B cell (primary cell): ENCODE results near the gene ZNF100. TPM values are rescaled to one million over a fixed set of nuclear protein-coding genes. Genes with fewer than 3 reads are reported as not detected.

Source experiments
- ATAC-seq: fragments of 200-7000 bp; cut with Tn5 transposase; one replicate; pipeline ENCODE4 v1.10.0; 2021; ENCODE audit warnings: low read depth, mild to moderate bottlenecking, moderate number of reproducible peaks, moderate library complexity
- CTCF ChIA-PET: fragments of 350-600 bp; sonication (Branson Sonifier 250); formaldehyde crosslinking; loops from one replicate; lab custom pipeline; 2021; ENCODE audit warnings: antibody characterized with exemption, inconsistent platforms; lab: Charles Lee
- POLR2A ChIA-PET: fragments of 350-600 bp; sonication (Branson Sonifier 250); formaldehyde crosslinking; loops from one replicate; lab custom pipeline; 2021; ENCODE audit warnings: antibody characterized with exemption; lab: Charles Lee
- DNase-seq: peaks from one replicate; pipeline ENCODE4 v3.0.0; 2013
- H2AFZ ChIP-seq: 2 replicates; pipeline ENCODE4 v1.6.1; 2012; ENCODE audit warnings: mild to moderate bottlenecking, low read depth, low read length; ENCODE audit not compliant: insufficient read depth, poor library complexity, severe bottlenecking
- H3K27ac ChIP-seq, 2 donors: 1 replicate in 1 of 2; 2 replicates in 1 of 2; pipeline ENCODE4 v1.5.1; 2012 to 2013; ENCODE audit warnings: low read length in 2 of 2, mild to moderate bottlenecking in 2 of 2, moderate library complexity in 1 of 2
- H3K27me3 ChIP-seq, 4 experiments: fragments of 200-600 bp in 1 of 4; sonication (generic) in 1 of 4; replicated peaks in 1 of 4; 1 replicate in 2 of 4; 2 replicates in 2 of 4; pipeline versions ENCODE4 v1.6.1 to v1.7.0; 2013 to 2016; ENCODE audit warnings: low read length in 3 of 4, mild to moderate bottlenecking in 2 of 4, mixed read lengths in 1 of 4, moderate library complexity in 1 of 4; ENCODE audit not compliant: insufficient read depth in 4 of 4, control insufficient read depth in 3 of 4; ENCODE audit errors: control extremely low read depth in 1 of 4
- H3K36me3 ChIP-seq, 2 experiments: replicated peaks in 1 of 2; 1 replicate in 1 of 2; 2 replicates in 1 of 2; pipeline versions ENCODE4 v1.6.1 to v1.7.1; 2013; ENCODE audit warnings: low read length in 1 of 2; ENCODE audit not compliant: insufficient read depth in 2 of 2, control insufficient read depth in 1 of 2; ENCODE audit errors: control extremely low read depth in 1 of 2, extremely low read depth in 1 of 2
- H3K4me1 ChIP-seq, 2 donors: fragments of 200-600 bp in 1 of 2; sonication (generic) in 1 of 2; 1 replicate in 1 of 2; 2 replicates in 1 of 2; pipeline versions ENCODE4 v1.5.1 to v1.6.1; 2013 to 2017; ENCODE audit warnings: low read length in 2 of 2; ENCODE audit not compliant: control insufficient read depth in 2 of 2, insufficient read depth in 2 of 2
- H3K4me2 ChIP-seq: replicated peaks from 2 replicates; pipeline ENCODE3; 2012; ENCODE audit warnings: mild to moderate bottlenecking, low read depth, low read length; ENCODE audit not compliant: poor library complexity, severe bottlenecking
- H3K4me3 ChIP-seq, 5 experiments: fragments of 200-600 bp in 1 of 5; sonication (generic) in 1 of 5; 1 replicate in 3 of 5; 2 replicates in 2 of 5; pipeline versions ENCODE4 v1.5.1 to v1.7.0; 2011 to 2016; ENCODE audit warnings: low read length in 4 of 5, mild to moderate bottlenecking in 4 of 5, low read depth in 2 of 5, control low read depth in 1 of 5, moderate library complexity in 1 of 5; ENCODE audit not compliant: insufficient read depth in 1 of 5; ENCODE audit errors: control extremely low read depth in 1 of 5, extremely low read depth in 1 of 5
- H3K79me2 ChIP-seq: fragments of 200-600 bp; sonication (generic); one replicate; pipeline ENCODE4 v1.6.0; 2016; ENCODE audit warnings: low read length; ENCODE audit not compliant: control insufficient read depth, insufficient read depth
- H3K9ac ChIP-seq: fragments of 200-600 bp; sonication (generic); 2 replicates; pipeline ENCODE4 v1.6.1; 2017; ENCODE audit warnings: mild to moderate bottlenecking, low read length, moderate library complexity
- H3K9me3 ChIP-seq, 3 donors: one replicate each; pipeline versions ENCODE4 v1.6.1 to v1.7.1; 2013; ENCODE audit warnings: low read length in 2 of 3; ENCODE audit not compliant: control insufficient read depth in 2 of 3, insufficient read depth in 1 of 3; ENCODE audit errors: control extremely low read depth in 1 of 3
- H4K20me1 ChIP-seq: 2 replicates; pipeline ENCODE4 v1.6.0; 2012; ENCODE audit warnings: mild to moderate bottlenecking, low read length; ENCODE audit not compliant: insufficient read depth, control insufficient read depth, poor library complexity, severe bottlenecking
- H3K27ac Mint-ChIP-seq: one replicate; pipeline ENCODE4 v1.8.0; 2021; ENCODE audit warnings: mixed read lengths
- H3K27me3 Mint-ChIP-seq: one replicate; pipeline ENCODE4 v1.8.0; 2021; ENCODE audit warnings: mixed read lengths
- H3K4me1 Mint-ChIP-seq: one replicate; pipeline ENCODE4 v1.8.0; 2021; ENCODE audit warnings: mixed read lengths
- H3K4me3 Mint-ChIP-seq: one replicate; pipeline ENCODE4 v1.8.0; 2021; ENCODE audit warnings: mixed read lengths
- H3K9me3 Mint-ChIP-seq: one replicate; pipeline ENCODE4 v1.8.0; 2022; ENCODE audit warnings: mixed read lengths; ENCODE audit not compliant: insufficient read depth
- CTCF ChIP-seq: fragments of 200-600 bp; IDR thresholded peaks from one replicate; pipeline ENCODE4 v1.8.0; 2022; ENCODE audit warnings: antibody characterized with exemption, mild to moderate bottlenecking
- EZH2 ChIP-seq: IDR thresholded peaks from 2 replicates; pipeline ENCODE4 v1.6.1; 2012; ENCODE audit warnings: borderline replicate concordance, low read depth, mild to moderate bottlenecking, moderate library complexity, low read length; ENCODE audit not compliant: insufficient read depth, poor library complexity, severe bottlenecking
- WGBS: methylation state at CpG from one replicate; pipeline ENCODE4 v1.1.5; 2013; ENCODE audit warnings: missing lambda C conversion rate; ENCODE audit not compliant: insufficient coverage; 5-methylcytosine and 5-hydroxymethylcytosine counted together
- intact Hi-C: fragments of 100-400 bp; cut with micrococcal nuclease; formaldehyde crosslinking; loops from one replicate; pipeline ENCODE4 v1.10.0; 2022
- polyA plus RNA-seq: library from polyadenylated mRNA; depleted of rRNA; stranded (reverse); fragments of >200 nt; gene quantifications from 2 replicates; pipeline ENCODE4 v1.2.3, GENCODE V29; 2012
- total RNA-seq, 2 donors: library from RNA; stranded (reverse); fragments of 120-200 nt in 1 of 2; gene quantifications; 1 replicate in 1 of 2; 2 replicates in 1 of 2; pipeline versions ENCODE4 v1.2.3 to v1.2.4, GENCODE V29; 2013 to 2022

Gene ZNF100
- total and polyA plus RNA-seq, 2 donors (not counting 1 experiment from before 2014, with no cell fraction given), result 2.9 to 16.0 TPM

GRCh38 chr19:21680671-21681070 is 86.7 kb downstream of the ZNF100 start:
- ChIA-PET POLR2A (no interaction called here), CTCF (no interaction called here)
- no peaks in the 10 kb centered on the region for H3K36me3 ChIP-seq
- WGBS, result no CpG with 5 or more reads among the region's 3 CpGs
- no peak overlapping the region for H3K4me3 Mint-ChIP-seq
- peaks cover 0 to 19% (median 1%) of the 10 kb centered on the region in 3 donors for H3K9me3 ChIP-seq
- H2AFZ ChIP-seq, result no peak overlapping the region
- no peaks in the 10 kb centered on the region for H3K79me2 ChIP-seq
- intact Hi-C loops, result no loop called here
- DNase-seq (no peak), ATAC-seq (no peak)
- H3K27ac Mint-ChIP-seq, result no peak overlapping the region
- peaks cover 0 to 4% of the 10 kb centered on the region in 2 donors for H3K4me1 ChIP-seq
- H3K27me3 Mint-ChIP-seq, result no peaks in the 10 kb centered on the region
- no peak overlapping the region for H3K9ac ChIP-seq
- H3K9me3 Mint-ChIP-seq, result peaks cover 4% of the 10 kb centered on the region
- H3K4me2 ChIP-seq, result no peak overlapping the region
- no peaks in the 10 kb centered on the region for H3K27me3 ChIP-seq
- H3K4me1 Mint-ChIP-seq, result no peaks in the 10 kb centered on the region
- H3K27ac ChIP-seq, result no peak overlapping the region
- TF ChIP-seq CTCF (no peak), EZH2 (no peak)
- no peak overlapping the region for H3K4me3 ChIP-seq
- no peaks in the 10 kb centered on the region for H4K20me1 ChIP-seq

GRCh38 chr19:21680026-21680425 is 87.4 kb downstream of the ZNF100 start:
- DNase-seq (no peak), ATAC-seq (no peak)
- WGBS, result 96% methylated on average over 3 of the region's 5 CpGs
- Histone ChIP-seq H3K27me3 (no peaks in the 10 kb centered on the region), H3K9me3 (peaks cover 0 to 22% (median 1%) of the 10 kb centered on the region in 3 donors), H3K4me1 (peaks cover 0 to 4% of the 10 kb centered on the region in 2 donors), H4K20me1 (no peaks in the 10 kb centered on the region), H3K36me3 (no peaks in the 10 kb centered on the region), H3K4me3 (no peak overlapping the region), H3K27ac (no peak overlapping the region), H2AFZ (no peak overlapping the region), H3K79me2 (no peaks in the 10 kb centered on the region), H3K9ac (no peak overlapping the region), H3K4me2 (no peak overlapping the region)
- H3K4me3 Mint-ChIP-seq, result no peak overlapping the region
- no peaks in the 10 kb centered on the region for H3K4me1 Mint-ChIP-seq
- H3K27me3 Mint-ChIP-seq, result no peaks in the 10 kb centered on the region
- H3K27ac Mint-ChIP-seq, result no peak overlapping the region
- CTCF ChIA-PET, result no interaction called here
- TF ChIP-seq EZH2, result no peak
- TF ChIP-seq CTCF, result no peak
- intact Hi-C loops, result no loop called here
- POLR2A ChIA-PET, result no interaction called here
- peaks cover 4% of the 10 kb centered on the region for H3K9me3 Mint-ChIP-seq
